Breast epithelium (tissue), 3 donors: ENCODE results near the gene ANKRD34C.

Experiments
- POLR2A ChIP-seq: fragments of 450-650 bp; IDR thresholded peaks from one replicate; pipeline ENCODE4 v1.6.1; 2016; ENCODE audit warnings: antibody characterized with exemption, mild to moderate bottlenecking, moderate library complexity
- POLR2AphosphoS5 ChIP-seq, 3 donors: sonication (generic); formaldehyde crosslinking; IDR thresholded peaks; one replicate each; pipeline ENCODE4 v1.6.1; 2017; ENCODE audit warnings: antibody characterized with exemption in 3 of 3
- TF ChIP-seq, protein P1 (sequence below), 3 donors: fragments of 450-650 bp; IDR thresholded peaks; one replicate each; pipeline ENCODE4 v1.5.1; 2016 to 2017; ENCODE audit warnings: antibody characterized with exemption in 3 of 3, mild to moderate bottlenecking in 3 of 3, moderate library complexity in 3 of 3

DNA sequence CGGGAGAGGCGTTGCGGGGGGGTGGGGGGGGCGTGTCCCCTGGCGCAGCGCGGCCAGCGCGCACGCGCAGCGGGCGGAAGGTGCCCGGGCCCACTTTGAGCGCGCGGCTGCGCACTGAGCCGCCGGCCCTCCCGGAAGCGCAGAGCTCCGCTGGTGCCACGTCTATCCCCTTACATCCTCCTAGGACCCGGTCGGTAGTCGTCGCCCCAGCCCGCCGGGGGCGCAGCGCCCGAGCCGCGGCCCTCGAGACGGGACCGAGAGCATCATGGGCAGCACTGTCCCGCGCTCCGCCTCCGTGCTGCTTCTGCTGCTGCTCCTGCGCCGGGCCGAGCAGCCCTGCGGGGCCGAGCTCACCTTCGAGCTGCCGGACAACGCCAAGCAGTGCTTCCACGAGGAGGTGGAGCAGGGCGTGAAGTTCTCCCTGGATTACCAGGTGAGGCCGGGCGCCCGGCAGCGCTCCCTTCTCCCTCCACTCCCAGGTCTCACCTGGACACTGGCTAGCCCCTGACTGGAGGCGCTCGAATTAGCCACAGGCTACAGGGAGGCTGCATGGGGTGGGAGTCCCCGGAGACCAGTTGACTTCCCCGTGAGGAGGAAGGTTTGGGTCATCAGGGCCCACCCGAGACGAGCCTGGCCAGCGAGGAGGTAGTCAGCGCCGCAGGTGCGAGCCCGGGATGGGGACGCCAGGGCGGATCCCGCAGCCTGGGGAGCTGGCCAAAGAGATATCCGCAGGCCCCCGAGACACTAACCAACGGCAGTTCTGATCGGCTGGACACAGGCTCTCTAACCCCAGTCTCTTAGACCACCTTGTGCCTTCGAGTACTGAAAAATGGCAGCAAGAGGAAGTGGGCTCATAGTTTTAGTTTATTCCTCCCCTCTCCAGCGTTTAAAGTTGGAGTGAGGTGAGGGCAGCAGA, 28.7 kb downstream of the ANKRD34C start, which contains the start of gene TMED3:
- TF ChIP-seq, protein P1, sequence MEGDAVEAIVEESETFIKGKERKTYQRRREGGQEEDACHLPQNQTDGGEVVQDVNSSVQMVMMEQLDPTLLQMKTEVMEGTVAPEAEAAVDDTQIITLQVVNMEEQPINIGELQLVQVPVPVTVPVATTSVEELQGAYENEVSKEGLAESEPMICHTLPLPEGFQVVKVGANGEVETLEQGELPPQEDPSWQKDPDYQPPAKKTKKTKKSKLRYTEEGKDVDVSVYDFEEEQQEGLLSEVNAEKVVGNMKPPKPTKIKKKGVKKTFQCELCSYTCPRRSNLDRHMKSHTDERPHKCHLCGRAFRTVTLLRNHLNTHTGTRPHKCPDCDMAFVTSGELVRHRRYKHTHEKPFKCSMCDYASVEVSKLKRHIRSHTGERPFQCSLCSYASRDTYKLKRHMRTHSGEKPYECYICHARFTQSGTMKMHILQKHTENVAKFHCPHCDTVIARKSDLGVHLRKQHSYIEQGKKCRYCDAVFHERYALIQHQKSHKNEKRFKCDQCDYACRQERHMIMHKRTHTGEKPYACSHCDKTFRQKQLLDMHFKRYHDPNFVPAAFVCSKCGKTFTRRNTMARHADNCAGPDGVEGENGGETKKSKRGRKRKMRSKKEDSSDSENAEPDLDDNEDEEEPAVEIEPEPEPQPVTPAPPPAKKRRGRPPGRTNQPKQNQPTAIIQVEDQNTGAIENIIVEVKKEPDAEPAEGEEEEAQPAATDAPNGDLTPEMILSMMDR (IDR thresholded peaks at IDR 0.05), result peak in 1 of 3 donors; percentile 17
- TF ChIP-seq POLR2AphosphoS5 (IDR thresholded peaks at IDR 0.05) (no peak), POLR2A (no peak)
